ENCODE measurements around the gene OR6S1.
"Not testable (repeated sequence)": the region's sequence is repeated elsewhere in the genome, so short reads cannot be mapped to it uniquely, and the experiment has no call there.

GRCh38 chr14:20642755-20643154 is 1.3 kb upstream of the OR6S1 start:
- not testable (repeated sequence) for TF ChIP-seq EZH2 (IDR thresholded peaks at IDR 0.05; ENCODE audit: low read length); CTCF (optimal IDR thresholded peaks at IDR 0.05 in 1 of 3, IDR thresholded peaks at IDR 0.05 in 1 of 3, conservative IDR thresholded peaks at IDR 0.05 in 1 of 3; ENCODE audit: extremely low read depth in 1 of 3, insufficient read depth in 2 of 3, low read length in 3 of 3)

Data from keratinocyte (primary cell).